AG09319 (cell line): ENCODE results near the gene EP400.
"Not testable (repeated sequence)": the region's sequence is repeated elsewhere in the genome, so short reads cannot be mapped to it uniquely, and the experiment has no call there.

ENCODE experiments used
- DNase-seq: peaks from one replicate; pipeline ENCODE4 v3.0.0-alpha.2; 2010; ENCODE audit warnings: low read depth; ENCODE audit errors: extremely low read depth
- TF ChIP-seq, protein P1 (sequence below): IDR thresholded peaks from 2 replicates; pipeline ENCODE4 v1.5.1; 2011; ENCODE audit warnings: low read depth, mild to moderate bottlenecking, inconsistent platforms, low read length, moderate library complexity

EP400 gene

DNA sequence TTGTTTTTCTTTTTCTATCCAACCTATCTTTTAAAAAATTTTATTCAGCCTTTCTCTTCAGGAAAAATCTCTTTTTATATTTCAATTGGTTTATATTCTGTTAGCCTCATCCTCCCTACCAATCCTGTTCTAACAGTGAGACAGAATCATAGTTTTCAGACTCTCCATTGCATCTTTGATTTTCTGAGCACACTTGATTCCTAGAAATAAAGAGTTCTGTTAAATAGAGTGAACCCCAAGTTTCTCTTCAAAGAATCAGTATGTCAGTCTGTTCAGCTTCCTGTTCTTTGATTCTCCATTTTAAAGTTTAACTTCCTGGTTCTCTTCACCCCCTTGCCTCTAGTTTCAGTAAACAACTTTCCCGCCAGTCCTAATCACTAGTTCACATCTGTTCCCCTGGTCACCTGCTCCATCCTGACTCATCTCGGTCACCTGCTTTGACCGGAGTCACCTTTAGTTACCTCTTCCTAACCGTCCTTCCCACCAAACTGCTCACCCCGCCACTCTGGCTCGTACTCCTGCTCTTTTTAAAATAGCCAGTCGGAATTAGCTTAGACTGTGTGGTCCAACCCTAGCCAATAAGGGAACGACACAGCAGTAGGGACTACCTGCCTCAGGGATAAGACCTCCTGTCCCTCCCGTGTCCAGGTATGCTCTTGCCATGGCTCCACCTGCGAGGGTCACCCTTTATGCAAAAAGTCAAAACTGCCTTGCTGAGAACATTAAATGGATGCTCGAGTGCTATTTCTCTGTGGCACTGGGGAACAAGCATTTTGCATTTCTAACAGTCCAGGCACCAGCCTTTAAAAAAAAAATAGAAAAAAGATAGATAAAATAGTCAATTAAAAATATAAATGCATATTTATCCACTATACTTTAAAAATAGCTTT, 146.0 kb downstream of the EP400 start:
- TF ChIP-seq, protein P1, sequence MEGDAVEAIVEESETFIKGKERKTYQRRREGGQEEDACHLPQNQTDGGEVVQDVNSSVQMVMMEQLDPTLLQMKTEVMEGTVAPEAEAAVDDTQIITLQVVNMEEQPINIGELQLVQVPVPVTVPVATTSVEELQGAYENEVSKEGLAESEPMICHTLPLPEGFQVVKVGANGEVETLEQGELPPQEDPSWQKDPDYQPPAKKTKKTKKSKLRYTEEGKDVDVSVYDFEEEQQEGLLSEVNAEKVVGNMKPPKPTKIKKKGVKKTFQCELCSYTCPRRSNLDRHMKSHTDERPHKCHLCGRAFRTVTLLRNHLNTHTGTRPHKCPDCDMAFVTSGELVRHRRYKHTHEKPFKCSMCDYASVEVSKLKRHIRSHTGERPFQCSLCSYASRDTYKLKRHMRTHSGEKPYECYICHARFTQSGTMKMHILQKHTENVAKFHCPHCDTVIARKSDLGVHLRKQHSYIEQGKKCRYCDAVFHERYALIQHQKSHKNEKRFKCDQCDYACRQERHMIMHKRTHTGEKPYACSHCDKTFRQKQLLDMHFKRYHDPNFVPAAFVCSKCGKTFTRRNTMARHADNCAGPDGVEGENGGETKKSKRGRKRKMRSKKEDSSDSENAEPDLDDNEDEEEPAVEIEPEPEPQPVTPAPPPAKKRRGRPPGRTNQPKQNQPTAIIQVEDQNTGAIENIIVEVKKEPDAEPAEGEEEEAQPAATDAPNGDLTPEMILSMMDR = no peak
- no peak for DNase-seq

DNA sequence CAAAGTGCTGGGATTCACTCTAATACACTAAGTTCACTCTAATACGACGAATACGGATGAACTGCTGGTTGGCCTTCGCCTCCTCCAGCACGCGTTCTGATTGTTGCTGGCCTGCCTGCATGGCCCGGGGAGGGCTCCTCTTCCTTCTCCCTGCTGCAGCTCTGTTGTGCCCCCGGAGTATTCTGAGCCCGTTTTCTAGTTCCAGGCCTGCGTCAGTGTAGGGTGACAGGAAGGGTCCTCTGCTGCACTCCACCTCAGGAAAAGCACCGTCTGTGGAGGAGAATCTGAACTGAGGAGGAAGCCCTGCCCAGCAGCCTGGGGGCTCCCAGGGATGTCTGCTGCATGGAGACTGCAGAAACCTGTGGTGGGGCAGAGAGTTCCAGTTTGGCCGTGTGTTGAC, 150.0 kb downstream of the EP400 start:
- DNase-seq = no peak
- TF ChIP-seq, protein P1 = no peak

DNA sequence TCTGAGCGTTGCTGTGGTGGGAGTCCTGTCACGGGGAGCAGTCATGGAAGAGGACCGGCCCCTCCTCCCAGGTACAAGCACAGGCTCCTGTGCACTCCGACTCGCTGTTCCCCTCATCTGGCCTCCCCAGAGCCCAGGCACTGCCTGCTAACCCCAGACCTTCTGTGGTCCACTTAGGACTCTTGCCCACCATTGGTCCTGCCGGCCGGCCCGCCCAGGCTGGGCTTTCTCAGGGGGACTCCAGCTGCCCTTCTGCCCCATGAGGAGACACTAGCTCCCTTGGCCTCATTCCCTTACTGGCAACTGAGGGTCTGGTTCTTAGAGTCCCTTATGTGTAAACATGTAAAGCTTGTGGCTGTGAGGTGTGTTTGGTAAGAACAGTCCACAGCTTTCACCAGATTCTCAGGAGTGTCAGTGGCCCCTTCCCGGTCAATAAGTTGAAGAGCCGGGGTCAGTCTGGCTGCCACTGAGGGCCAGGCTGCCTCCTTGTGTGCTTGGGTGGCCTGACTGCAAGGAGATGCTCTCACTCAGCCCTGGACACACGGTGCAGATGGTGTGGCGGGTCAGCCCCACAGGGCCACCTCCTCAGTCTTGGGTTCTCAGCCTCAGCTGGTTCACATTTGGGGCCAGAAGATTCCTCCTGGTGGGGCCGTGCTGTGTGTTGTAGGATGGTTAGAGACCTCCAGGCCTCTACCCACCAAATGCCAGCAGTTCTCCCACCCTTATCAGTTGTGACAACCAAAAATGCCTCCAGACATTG, 150.7 kb downstream of the EP400 start:
- TF ChIP-seq, protein P1 = no peak
- no peak for DNase-seq

DNA sequence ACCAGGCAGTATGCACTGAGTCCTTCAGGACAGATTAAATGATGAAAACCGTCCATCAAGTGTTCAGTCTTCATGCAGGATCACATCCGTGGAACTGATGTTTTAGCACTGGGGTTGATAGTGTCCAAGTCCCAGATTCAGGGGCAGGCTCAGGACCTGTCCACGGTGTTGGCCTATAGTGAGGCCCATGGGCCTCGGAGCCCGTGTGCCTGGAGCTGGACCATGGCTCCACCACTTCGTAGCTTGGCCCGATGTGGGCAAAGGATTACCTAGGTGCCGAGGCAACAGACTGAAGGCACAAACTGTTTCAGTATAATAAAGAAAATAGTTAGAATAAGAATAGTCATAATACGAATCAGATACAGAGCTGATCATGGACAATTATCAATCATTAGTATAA, 152.6 kb downstream of the EP400 start:
- TF ChIP-seq, protein P1 = no peak
- no peak for DNase-seq

DNA sequence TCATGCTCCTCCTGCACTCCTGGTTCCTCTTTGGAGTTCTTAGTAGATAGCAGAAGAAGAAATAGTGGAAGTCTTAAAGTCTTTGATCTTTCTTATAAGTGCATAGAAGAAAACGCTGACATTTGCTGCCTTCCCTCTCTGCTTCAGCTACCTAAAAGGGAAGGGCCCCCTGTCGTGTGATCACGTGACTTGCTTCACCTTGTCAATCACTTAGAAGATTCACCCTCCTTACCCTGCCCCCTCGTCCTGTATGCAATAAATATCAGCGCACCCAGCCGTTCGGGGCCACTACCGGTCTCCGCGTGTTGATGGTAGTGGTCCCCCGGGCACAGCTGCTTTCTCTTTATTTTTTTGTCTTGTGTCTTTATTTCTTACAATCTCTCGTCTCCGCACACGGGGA, 153.3 kb downstream of the EP400 start:
- not testable (repeated sequence) for DNase-seq

GRCh38 chr12:132103542-132104308, 154.0 kb downstream of the EP400 start:
- DNase-seq = no peak
- TF ChIP-seq, protein P1 = no peak

DNA sequence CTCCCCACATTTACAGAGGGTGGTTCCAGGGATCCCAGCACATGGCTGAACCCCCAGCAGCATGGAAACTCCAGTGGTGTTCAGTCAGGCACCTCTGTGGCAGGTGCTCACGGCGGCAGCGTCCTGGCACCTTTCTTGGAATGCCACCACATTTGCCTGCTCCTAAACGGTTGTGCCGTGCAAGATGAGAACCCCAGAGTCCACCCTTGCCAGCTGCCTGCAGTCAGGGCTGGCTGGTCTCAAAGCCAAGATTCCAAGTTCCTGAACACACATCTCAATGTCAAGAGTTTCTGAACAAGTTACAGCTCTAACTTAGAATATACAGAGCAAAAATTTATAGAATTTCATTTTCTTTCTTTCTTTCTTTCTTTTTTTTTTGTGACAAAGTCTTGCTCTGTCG, 155.7 kb downstream of the EP400 start:
- TF ChIP-seq, protein P1 = no peak
- no peak for DNase-seq
